Loucy (cell line): ENCODE results near the gene SMG1.

ENCODE experiments used
- H2AFZ ChIP-seq: fragments of 200-600 bp; sonication (generic); 2 replicates; pipeline ENCODE4 v1.6.0; 2016; ENCODE audit warnings: antibody characterized with exemption, mild to moderate bottlenecking, low read length, moderate library complexity
- H3F3A ChIP-seq: fragments of 200-600 bp; 2 replicates; pipeline ENCODE4 v1.6.0; 2016; ENCODE audit warnings: antibody characterized with exemption, low read depth, mild to moderate bottlenecking
- H3K27me3 ChIP-seq: fragments of 200-600 bp; sonication (generic); 2 replicates; pipeline ENCODE4 v1.6.1; 2014; ENCODE audit warnings: low read length, mild to moderate bottlenecking; ENCODE audit not compliant: insufficient read depth, poor library complexity, severe bottlenecking
- H3K36me3 ChIP-seq: fragments of 200-600 bp; sonication (generic); 2 replicates; pipeline ENCODE4 v1.6.1; 2016; ENCODE audit warnings: low read length; ENCODE audit not compliant: insufficient read depth
- H3K4me1 ChIP-seq: fragments of 200-600 bp; sonication (generic); 2 replicates; pipeline ENCODE4 v1.5.1; 2014; ENCODE audit warnings: low read length, mild to moderate bottlenecking; ENCODE audit not compliant: insufficient read depth, poor library complexity, severe bottlenecking
- H3K4me2 ChIP-seq: fragments of 200-600 bp; sonication (generic); 2 replicates; pipeline ENCODE4 v1.6.0; 2014; ENCODE audit warnings: antibody characterized with exemption, low read length, low read depth, mild to moderate bottlenecking; ENCODE audit not compliant: poor library complexity, severe bottlenecking
- H3K4me3 ChIP-seq: fragments of 200-600 bp; sonication (generic); 2 replicates; pipeline ENCODE4 v1.5.1; 2014; ENCODE audit warnings: low read length, mild to moderate bottlenecking, mixed read lengths; ENCODE audit not compliant: poor library complexity, severe bottlenecking
- H3K79me2 ChIP-seq: fragments of 200-600 bp; sonication (generic); 2 replicates; pipeline ENCODE4 v1.6.1; 2014; ENCODE audit warnings: low read length; ENCODE audit not compliant: insufficient read depth
- H3K9ac ChIP-seq: fragments of 200-600 bp; sonication (generic); 2 replicates; pipeline ENCODE4 v1.6.0; 2014; ENCODE audit warnings: mild to moderate bottlenecking, low read depth, low read length, moderate library complexity; ENCODE audit not compliant: poor library complexity, severe bottlenecking
- H3K9me2 ChIP-seq: fragments of 200-600 bp; sonication (generic); replicated peaks from 2 replicates; pipeline ENCODE4 v1.6.1; 2016; ENCODE audit warnings: low read depth, low read length, mixed read lengths
- H3K9me3 ChIP-seq: fragments of 200-600 bp; sonication (generic); 2 replicates; pipeline ENCODE4 v1.6.1; 2014; ENCODE audit warnings: mild to moderate bottlenecking, antibody characterized with exemption, low read length, low read depth; ENCODE audit not compliant: insufficient read depth
- H4K20me1 ChIP-seq: fragments of 200-600 bp; sonication (generic); 2 replicates; pipeline ENCODE4 v1.6.0; 2014; ENCODE audit warnings: antibody characterized with exemption, low read length, mild to moderate bottlenecking; ENCODE audit not compliant: insufficient read depth, poor library complexity, severe bottlenecking
- CTCF ChIP-seq: fragments of 200-600 bp; sonication (generic); conservative IDR thresholded peaks from 2 replicates; pipeline ENCODE4 v1.5.1; 2014; ENCODE audit warnings: mild to moderate bottlenecking, antibody characterized with exemption, low read length
- EZH2phosphoT487 ChIP-seq: fragments of 200-600 bp; IDR thresholded peaks from 2 replicates; pipeline ENCODE4 v1.6.1; 2018; ENCODE audit warnings: antibody characterized with exemption, mild to moderate bottlenecking, moderate library complexity, borderline replicate concordance

The SMG1 gene

DNA sequence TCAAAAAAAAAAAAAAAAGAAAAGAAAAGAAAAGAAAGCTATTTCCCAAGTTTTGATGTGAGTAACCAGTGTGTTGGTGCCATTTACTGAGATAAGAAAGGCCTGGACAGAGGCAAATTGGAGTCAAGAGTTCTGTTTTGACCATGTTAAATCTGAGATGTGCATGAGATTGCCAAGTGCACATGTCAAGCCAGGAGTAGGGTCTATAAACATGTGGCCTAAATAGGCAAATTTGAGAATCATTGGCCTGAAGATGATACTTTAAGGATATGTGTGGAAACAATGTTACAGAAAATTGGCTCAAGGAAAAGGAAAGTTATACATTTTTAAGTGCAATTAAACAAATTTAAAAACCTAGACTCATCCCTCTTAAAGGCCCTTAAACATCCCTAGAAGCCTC lies 15.3 kb upstream of the SMG1 start:
- H2AFZ ChIP-seq: no peak overlapping the region
- TF ChIP-seq EZH2phosphoT487 (no peak), CTCF (no peak)
- H3K27me3 ChIP-seq: no peaks in the 10 kb centered on the region
- no peak overlapping the region for H3K4me2 ChIP-seq
- no peaks in the 10 kb centered on the region for H3K9me3 ChIP-seq
- no peaks in the 10 kb centered on the region for H4K20me1 ChIP-seq
- H3K79me2 ChIP-seq: no peaks in the 10 kb centered on the region
- H3K4me1 ChIP-seq: peaks cover 7% of the 10 kb centered on the region
- no peaks in the 10 kb centered on the region for H3K36me3 ChIP-seq
- no peak overlapping the region for H3K4me3 ChIP-seq
- H3K9ac ChIP-seq: no peak overlapping the region
- no peaks in the 10 kb centered on the region for H3K9me2 ChIP-seq
- H3F3A ChIP-seq: no peaks in the 10 kb centered on the region

DNA sequence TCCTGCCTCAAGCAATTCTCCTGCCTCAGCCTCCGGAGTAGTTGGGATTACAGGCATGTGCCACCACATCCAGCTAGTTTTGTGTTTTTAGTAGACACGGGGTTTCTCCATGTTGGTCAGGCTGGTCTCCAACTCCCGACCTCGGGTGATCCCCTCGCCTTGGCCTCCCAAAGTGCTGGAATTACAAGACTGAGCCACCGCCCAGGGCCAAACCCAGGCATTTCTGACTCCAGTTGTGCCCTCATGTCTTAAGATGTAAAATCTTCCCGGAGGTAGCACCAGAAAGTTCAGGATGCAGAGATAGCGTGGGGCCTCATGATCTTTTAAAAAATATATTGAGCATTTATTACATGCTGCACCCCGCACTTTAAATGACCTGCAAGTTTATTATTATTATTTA lies 12.8 kb upstream of the SMG1 start:
- Histone ChIP-seq H3K4me3 (no peak overlapping the region), H3K4me1 (peaks cover 7% of the 10 kb centered on the region), H3F3A (no peaks in the 10 kb centered on the region), H3K9me3 (no peaks in the 10 kb centered on the region), H3K4me2 (no peak overlapping the region), H3K36me3 (no peaks in the 10 kb centered on the region), H2AFZ (no peak overlapping the region), H3K9ac (no peak overlapping the region), H4K20me1 (no peaks in the 10 kb centered on the region), H3K27me3 (no peaks in the 10 kb centered on the region), H3K9me2 (no peaks in the 10 kb centered on the region), H3K79me2 (no peaks in the 10 kb centered on the region)
- TF ChIP-seq EZH2phosphoT487 (no peak), CTCF (no peak)

DNA sequence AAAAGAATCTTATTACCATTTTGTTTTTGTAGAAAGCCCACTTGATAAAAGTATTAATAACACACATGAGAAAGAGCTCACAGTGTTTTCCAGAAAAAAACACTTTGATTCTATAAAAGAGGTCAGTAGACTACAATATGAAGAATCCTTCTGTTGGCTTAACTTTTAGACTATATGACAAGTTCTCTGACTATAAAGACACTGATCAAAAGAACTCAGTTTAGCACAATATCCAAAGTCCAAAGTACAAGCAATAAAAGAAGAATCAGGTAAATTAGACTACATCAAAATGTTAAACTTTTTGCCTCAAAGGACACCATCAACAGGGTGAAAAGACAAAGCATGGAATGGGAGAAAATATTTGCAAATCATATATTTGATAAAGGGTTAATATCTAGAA lies 11.2 kb upstream of the SMG1 start:
- Histone ChIP-seq H4K20me1 (no peaks in the 10 kb centered on the region), H3K36me3 (no peaks in the 10 kb centered on the region), H3K4me2 (peak overlapping the region; percentile 11), H2AFZ (no peak overlapping the region), H3K9me3 (no peaks in the 10 kb centered on the region), H3F3A (no peaks in the 10 kb centered on the region), H3K9me2 (no peaks in the 10 kb centered on the region), H3K4me3 (no peak overlapping the region), H3K79me2 (no peaks in the 10 kb centered on the region), H3K4me1 (peaks cover 7% of the 10 kb centered on the region), H3K27me3 (no peaks in the 10 kb centered on the region), H3K9ac (no peak overlapping the region)
- TF ChIP-seq EZH2phosphoT487: no peak
- TF ChIP-seq CTCF: no peak
